ENCODE measurements around the gene B4GALNT3.

B4GALNT3 gene

DNA sequence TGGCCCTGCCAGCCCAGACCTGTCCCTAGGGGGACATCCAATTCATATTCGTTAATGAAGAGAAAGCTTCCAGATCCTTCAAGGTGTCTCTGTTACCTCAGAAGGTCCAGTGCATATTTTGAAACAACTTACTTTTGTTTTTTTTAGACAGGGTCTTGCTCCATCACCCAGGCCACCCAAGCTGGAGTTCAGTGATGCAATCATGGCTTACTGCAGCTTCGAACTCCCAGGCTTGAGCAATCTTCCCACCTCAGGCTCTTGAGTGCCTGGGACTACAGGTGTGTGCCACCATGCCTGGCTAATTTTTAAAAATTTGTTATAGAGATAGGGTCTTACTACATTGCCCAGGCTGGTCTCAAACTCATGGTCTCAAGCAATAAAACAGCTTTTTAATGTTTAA lies 48.4 kb downstream of the B4GALNT3 start:
- H3K27ac ChIP-seq = no peak overlapping the region
- no peak overlapping the region for H3K4me3 ChIP-seq
- no peak for DNase-seq (ENCODE audit: low spot score)
- TF ChIP-seq, protein P1, sequence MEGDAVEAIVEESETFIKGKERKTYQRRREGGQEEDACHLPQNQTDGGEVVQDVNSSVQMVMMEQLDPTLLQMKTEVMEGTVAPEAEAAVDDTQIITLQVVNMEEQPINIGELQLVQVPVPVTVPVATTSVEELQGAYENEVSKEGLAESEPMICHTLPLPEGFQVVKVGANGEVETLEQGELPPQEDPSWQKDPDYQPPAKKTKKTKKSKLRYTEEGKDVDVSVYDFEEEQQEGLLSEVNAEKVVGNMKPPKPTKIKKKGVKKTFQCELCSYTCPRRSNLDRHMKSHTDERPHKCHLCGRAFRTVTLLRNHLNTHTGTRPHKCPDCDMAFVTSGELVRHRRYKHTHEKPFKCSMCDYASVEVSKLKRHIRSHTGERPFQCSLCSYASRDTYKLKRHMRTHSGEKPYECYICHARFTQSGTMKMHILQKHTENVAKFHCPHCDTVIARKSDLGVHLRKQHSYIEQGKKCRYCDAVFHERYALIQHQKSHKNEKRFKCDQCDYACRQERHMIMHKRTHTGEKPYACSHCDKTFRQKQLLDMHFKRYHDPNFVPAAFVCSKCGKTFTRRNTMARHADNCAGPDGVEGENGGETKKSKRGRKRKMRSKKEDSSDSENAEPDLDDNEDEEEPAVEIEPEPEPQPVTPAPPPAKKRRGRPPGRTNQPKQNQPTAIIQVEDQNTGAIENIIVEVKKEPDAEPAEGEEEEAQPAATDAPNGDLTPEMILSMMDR (IDR thresholded peaks at IDR 0.05) = no peak

DNA sequence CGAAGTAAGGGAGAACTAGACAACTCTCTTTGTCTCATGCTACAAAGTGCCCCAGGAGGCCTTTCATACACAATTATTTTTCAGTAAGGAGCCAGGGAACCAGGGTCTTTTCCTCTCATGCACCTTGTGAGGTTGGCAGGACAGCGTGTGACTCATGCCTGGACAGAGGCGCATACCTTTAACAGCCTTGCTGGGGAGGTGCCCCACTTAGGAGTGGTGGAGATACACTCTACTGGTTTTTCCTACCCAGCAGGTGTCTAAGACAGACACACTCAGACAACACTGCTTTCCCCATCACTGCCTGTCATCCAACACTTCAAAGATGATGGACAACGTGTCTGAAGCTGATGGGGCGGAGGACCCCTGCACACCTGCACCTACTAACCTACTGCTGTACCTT lies 49.1 kb downstream of the B4GALNT3 start:
- no peak for DNase-seq (ENCODE audit: low spot score)
- TF ChIP-seq, protein P1 (IDR thresholded peaks at IDR 0.05) = no peak
- H3K27ac ChIP-seq = no peak overlapping the region
- H3K4me3 ChIP-seq = no peak overlapping the region

DNA sequence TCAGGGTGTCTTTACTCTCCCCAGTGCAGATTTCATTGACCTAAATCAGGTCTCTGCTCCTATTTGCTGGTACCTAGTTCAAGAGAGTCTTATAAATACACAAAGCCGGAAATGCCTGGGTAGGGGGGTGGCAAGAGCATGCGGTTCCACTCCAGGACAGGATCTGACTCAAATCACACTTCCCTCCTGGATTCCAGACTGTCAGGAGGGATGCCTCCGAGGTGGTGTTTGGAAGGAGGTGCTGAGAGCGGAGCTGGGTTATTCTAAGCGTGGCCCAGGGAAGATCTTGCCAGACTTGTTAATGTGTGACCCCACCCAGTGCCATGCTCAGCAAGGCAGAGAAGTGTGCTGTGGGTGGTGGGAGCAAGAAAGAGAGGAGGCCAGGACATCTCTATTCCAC lies 49.8 kb downstream of the B4GALNT3 start:
- DNase-seq (ENCODE audit: low spot score) = no peak
- no peak overlapping the region for H3K4me3 ChIP-seq
- TF ChIP-seq, protein P1 (IDR thresholded peaks at IDR 0.05) = no peak
- no peak overlapping the region for H3K27ac ChIP-seq

DNA sequence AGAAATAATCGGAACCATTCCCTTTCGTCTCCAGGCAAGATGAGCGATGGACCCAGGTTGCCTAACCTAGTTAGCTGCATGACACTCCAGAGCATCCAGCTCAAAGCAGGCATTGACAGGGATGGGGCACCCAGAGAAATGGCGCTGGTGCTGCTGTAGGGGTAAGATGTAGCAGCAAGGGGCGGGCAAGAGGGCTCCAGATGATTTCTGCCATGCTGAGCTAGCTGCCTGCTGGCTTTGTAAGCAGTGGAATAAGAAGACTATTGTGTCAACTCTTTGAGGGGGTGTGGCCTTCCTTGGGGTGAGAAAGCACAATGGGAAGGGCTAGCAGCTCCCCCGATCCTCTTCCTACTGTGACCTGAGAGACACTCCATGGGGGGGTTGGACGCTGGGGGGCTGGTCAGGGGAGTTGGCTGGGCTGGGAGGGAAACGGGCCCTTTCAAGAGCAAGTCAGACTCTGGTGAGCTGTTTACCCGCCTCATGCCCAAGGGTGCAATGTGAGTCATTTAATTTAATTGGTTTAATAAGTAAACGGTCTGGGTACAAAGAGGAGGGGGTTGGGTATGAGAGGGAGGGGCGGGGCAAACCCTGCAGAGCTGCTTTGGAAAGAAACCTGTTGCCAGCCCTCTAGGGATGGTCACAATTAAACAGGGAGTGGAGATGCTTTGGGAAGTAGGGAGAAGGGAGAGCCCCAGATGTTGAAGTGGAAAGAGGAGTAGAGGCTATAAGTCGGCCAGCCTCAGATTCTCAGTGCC lies 50.5 kb downstream of the B4GALNT3 start:
- DNase-seq (ENCODE audit: low spot score) = no peak
- Histone ChIP-seq H3K27ac (no peak overlapping the region), H3K4me3 (no peak overlapping the region)
- TF ChIP-seq, protein P1 (IDR thresholded peaks at IDR 0.05) = no peak

DNA sequence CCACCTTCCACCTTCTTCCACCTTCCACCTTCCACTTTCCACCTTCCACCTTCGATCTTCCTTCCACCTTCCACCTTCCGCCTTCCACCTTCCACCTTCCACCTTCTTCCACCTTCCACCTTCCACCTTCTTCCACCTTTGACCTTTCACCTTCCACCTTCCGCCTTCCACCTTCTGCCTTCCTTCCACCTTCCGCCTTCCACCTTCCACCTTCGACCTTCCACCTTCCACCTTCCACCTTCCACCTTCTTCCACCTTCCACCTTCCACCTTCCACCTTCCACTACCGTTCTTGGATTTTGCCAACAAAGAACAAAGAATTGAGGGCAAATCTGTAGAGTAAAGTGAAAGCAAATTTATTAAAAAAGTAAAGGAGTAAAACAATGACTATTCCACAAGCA lies 53.2 kb downstream of the B4GALNT3 start:
- TF ChIP-seq, protein P1 (IDR thresholded peaks at IDR 0.05) = no peak
- H3K27ac ChIP-seq = no peak overlapping the region
- no peak for DNase-seq (ENCODE audit: low spot score)
- H3K4me3 ChIP-seq = no peak overlapping the region

DNA sequence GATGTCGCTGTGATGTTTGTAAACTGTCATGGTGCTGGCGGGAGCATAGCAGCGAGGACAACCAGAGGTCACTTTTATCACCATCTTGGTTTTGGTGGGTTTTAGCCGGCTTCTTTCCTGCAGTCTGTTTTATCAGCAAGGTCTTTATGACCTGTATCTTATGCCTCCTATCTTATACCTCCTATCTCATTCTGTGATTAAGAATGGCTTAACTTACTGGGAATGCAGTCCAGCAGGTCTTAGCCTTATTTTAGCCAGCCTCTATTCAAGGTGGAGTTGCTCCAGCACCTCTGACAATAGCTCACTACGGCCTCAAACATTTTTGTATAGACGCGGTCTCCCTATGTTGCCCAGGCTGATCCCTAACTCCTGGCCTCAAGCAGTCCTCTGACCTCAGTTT lies 53.7 kb downstream of the B4GALNT3 start:
- TF ChIP-seq, protein P1 (IDR thresholded peaks at IDR 0.05) = no peak
- H3K27ac ChIP-seq = no peak overlapping the region

DNA sequence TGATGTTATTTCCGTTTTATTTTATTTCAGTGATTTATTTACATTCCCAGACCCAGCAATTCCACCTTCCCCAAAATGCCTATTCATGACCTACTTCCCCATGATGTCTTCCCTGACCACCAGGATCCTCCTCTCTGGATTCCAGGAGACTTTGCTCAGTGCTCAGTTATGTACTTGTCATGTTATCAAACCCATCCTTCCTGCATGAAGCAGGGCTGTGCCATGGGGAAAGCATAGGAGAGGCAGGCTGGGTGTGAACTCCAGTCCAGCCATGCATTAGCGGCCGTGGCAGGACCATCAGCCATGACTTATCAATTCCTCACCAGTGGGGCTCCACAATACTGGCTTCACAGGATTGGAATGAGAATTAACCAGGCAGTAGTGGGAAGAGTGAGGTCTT lies 57.8 kb downstream of the B4GALNT3 start:
- DNase-seq (ENCODE audit: low spot score) = no peak
- Histone ChIP-seq H3K4me3 (no peak overlapping the region), H3K27ac (no peak overlapping the region)
- TF ChIP-seq, protein P1 (IDR thresholded peaks at IDR 0.05) = no peak

More for the DNA sequence above, 53.7 kb downstream of the B4GALNT3 start:
- H3K4me3 ChIP-seq = no peak overlapping the region
- no peak for DNase-seq (ENCODE audit: low spot score)
